Nephron progenitor cell (in vitro differentiated cells): ENCODE results near the gene UBE2H.
A peak's percentile ranks its signal among the peaks of the same experiment; 100 is the strongest.

Experiments
- DNase-seq: peaks from one replicate; pipeline ENCODE4 v3.0.0; 2021
- H3K27ac Mint-ChIP-seq: 2 replicates; pipeline ENCODE4 v1.8.0; 2021; ENCODE audit warnings: mild to moderate bottlenecking, moderate library complexity, mixed read lengths
- H3K27me3 Mint-ChIP-seq: 2 replicates; pipeline ENCODE4 v1.8.0; 2021; ENCODE audit warnings: mild to moderate bottlenecking, low read depth, mixed read lengths; ENCODE audit not compliant: poor library complexity
- H3K36me3 Mint-ChIP-seq: 2 replicates; pipeline ENCODE4 v1.8.0; 2021; ENCODE audit warnings: low read depth, mixed read lengths
- H3K4me1 Mint-ChIP-seq: 2 replicates; pipeline ENCODE4 v1.8.0; 2021; ENCODE audit warnings: mixed read lengths
- H3K4me3 Mint-ChIP-seq: 2 replicates; pipeline ENCODE4 v1.8.0; 2021; ENCODE audit warnings: mild to moderate bottlenecking, moderate library complexity, mixed read lengths
- H3K9me3 Mint-ChIP-seq: 2 replicates; pipeline ENCODE4 v1.8.0; 2021; ENCODE audit warnings: mild to moderate bottlenecking, moderate library complexity, mixed read lengths
- TF ChIP-seq, protein P1 (sequence below): fragments of 200-600 bp; sonication (generic); IDR thresholded peaks from 2 replicates; pipeline ENCODE4 v1.5.0; 2021; ENCODE audit warnings: antibody characterized with exemption

UBE2H gene

DNA sequence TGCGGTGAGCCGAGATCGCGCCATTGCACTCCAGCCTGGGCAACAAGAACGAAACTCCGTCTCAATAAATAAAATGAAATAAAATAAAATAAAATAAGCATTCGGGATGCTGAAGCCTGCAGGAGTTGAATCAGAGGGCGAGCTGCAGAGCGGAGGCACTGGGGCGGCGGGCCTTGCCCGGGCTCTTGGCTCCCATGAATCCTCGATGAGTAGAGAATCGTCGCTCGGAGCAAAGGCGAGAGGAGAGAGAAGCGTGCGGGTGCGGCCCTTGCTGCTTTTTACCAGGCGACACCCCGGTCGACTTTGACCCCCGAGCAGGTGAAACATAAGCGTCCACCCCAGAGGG is 168.3 kb downstream of the UBE2H start:
- Mint-ChIP-seq H3K27ac (no peak overlapping the region), H3K4me1 (peaks cover 60% of the 10 kb centered on the region), H3K4me3 (no peak overlapping the region), H3K36me3 (no peaks in the 10 kb centered on the region), H3K9me3 (peaks cover 3% of the 10 kb centered on the region), H3K27me3 (peaks cover 77% of the 10 kb centered on the region)
- DNase-seq = no peak
- TF ChIP-seq, protein P1, sequence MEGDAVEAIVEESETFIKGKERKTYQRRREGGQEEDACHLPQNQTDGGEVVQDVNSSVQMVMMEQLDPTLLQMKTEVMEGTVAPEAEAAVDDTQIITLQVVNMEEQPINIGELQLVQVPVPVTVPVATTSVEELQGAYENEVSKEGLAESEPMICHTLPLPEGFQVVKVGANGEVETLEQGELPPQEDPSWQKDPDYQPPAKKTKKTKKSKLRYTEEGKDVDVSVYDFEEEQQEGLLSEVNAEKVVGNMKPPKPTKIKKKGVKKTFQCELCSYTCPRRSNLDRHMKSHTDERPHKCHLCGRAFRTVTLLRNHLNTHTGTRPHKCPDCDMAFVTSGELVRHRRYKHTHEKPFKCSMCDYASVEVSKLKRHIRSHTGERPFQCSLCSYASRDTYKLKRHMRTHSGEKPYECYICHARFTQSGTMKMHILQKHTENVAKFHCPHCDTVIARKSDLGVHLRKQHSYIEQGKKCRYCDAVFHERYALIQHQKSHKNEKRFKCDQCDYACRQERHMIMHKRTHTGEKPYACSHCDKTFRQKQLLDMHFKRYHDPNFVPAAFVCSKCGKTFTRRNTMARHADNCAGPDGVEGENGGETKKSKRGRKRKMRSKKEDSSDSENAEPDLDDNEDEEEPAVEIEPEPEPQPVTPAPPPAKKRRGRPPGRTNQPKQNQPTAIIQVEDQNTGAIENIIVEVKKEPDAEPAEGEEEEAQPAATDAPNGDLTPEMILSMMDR = no peak

DNA sequence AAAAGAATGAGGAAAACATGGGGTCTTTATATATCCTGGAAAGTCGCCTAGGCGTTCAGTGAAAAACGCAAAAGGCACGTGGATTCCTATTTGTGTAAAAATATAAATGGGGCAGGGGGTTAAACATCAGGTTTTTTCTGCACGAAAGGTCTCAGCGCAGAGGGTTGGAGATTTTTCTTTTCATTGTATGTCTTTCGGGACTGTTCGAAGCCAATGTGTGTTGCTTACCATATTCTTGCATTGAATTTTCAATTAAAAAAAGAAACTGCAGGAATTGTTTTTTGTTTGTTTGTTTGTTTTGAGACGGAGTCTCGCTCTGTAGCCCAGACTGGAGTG is 169.2 kb downstream of the UBE2H start:
- peaks cover 83% of the 10 kb centered on the region for H3K27me3 Mint-ChIP-seq
- DNase-seq = no peak
- H3K9me3 Mint-ChIP-seq = peaks cover 3% of the 10 kb centered on the region
- H3K4me3 Mint-ChIP-seq = peak overlapping the region; percentile 45
- peaks cover 52% of the 10 kb centered on the region for H3K4me1 Mint-ChIP-seq
- no peaks in the 10 kb centered on the region for H3K36me3 Mint-ChIP-seq
- H3K27ac Mint-ChIP-seq = no peak overlapping the region
- TF ChIP-seq, protein P1 = no peak

DNA sequence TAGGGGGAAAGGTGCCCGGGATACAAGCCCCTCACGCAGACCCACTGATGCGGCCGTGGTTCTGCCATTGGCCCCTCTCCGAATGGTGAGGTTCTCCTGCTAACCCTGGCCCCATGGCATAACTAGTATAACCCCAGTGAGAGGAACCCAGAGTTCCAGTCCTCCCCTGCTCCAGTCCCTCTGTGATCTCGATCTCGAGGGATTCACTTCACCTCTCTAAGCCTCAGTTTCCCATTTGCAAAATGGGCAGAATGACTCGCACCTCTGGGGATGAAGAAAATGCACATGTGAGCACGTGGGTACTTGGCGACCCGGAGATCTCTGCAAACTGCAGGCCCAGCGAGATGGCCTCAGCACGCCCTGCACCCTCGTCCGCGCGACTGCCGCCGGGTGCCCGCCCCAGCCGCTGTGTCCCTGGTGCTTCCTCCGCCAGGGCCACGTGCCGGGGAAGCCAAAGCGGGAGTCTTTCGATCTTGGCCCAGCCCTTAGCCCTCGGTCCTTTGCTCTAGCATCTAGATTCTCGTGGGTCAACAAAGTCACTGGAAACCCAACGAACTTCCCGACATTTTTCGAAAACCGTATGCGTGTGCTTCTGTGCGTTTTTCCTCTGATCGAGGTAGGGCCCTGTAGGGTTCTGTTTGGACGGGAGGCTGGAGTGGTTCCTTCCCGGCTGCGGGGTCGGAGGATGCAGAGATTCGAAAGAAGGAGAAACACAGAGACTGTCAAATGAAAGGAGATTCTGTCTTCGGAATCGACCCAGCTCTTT is 169.8 kb downstream of the UBE2H start:
- no peak for DNase-seq
- Mint-ChIP-seq H3K27ac (no peak overlapping the region), H3K27me3 (peaks cover 89% of the 10 kb centered on the region)

DNA sequence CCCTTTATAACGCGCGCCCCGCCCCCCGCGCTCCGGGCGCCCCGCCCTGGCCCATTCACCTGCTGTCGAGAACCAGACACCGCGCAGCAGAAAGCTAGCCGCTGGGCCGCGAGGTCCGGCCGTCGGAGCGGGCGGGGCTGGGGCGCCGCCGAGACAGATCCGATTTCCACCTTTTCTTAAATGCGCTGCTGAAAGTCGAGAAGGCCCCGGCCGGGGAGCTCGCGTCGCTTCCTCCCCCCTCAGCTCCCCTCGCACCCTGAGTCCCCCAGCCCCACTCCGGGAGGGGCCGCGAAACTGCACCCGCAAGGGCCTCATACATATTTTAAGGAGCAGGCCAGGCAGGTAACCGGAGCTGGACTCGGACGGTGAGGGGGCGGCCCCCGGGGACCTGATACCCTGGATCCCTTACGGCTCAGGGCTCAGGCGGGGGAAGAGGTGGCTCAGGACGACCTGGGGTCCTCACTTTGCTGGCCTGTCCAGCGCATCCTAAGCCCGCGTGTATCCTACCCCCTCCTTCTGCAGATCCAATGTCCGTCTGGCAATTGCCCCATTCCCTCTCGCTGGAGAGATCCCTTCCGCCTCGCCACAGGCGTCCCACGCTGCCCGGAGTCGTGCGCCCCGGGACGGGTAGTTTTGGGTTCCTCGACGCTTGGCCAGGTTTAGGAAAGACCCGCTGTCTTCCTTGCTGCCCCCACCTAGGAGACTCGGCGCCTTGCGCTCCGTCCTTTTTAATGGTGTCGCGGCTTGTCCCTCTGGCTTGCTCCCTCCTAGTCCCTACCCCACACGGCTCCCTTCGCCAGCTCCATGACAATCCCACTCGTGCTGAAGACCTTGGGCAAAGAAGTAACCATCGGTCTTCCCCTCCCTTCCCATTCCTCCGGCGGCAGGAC is 170.6 kb downstream of the UBE2H start:
- Mint-ChIP-seq H3K36me3 (no peaks in the 10 kb centered on the region), H3K4me3 (peak overlapping the region; percentile 66), H3K9me3 (peaks cover 3% of the 10 kb centered on the region), H3K27me3 (peaks cover 89% of the 10 kb centered on the region), H3K4me1 (peaks cover 49% of the 10 kb centered on the region), H3K27ac (no peak overlapping the region)
- TF ChIP-seq, protein P1 = no peak
- peak; percentile 63 for DNase-seq

More for the DNA sequence above, 169.8 kb downstream of the UBE2H start:
- TF ChIP-seq, protein P1 = no peak
- Mint-ChIP-seq H3K4me3 (peak overlapping the region; percentile 66), H3K36me3 (no peaks in the 10 kb centered on the region), H3K9me3 (peaks cover 3% of the 10 kb centered on the region), H3K4me1 (peaks cover 55% of the 10 kb centered on the region)

DNA sequence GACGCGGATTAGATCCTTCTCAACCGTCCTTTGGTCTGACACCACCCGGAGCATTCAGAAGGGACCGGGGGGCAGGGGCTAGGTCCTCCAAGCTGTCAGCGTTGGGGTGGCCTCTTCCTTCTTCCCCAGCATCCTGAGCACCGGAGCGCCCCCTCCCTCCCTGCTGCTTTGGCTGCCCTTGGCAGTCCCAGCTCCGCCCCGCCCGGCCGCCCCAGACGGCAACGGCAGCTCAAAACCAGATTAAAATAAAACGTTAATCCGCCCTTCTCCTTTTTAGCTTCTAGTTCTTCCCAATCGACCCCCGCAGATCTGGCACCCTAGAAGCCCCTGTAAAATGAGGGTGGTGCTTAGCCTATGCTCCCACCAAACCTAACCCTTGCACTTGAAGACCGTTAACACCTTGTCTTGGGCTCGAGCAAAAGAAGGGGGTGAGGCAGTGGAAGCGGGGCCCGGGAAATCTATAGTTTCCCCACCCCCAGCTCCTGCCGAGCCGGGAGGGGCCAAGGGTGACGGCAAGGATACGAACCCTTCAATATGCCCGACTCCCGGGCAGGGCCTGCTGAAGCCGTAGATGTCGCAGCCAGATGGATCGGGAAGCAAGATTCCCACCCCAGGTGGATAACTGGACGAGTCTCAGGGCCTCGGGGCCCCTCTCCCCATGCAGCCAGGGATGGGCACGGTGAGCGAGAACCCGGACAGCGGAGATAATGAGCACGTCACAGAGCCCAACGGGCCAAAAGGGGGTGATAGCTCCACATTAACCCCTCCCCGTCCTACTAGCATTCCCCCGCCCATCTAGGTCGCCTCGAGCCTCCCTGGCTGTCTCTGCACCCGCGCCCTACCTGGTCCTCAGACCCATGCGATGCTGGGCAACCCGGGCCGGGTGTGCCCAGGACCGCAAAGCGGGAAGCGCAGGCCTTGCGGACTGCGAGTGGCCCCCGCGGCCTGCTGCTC is 171.5 kb downstream of the UBE2H start:
- H3K27me3 Mint-ChIP-seq = peaks cover 89% of the 10 kb centered on the region
- no peaks in the 10 kb centered on the region for H3K36me3 Mint-ChIP-seq
- H3K9me3 Mint-ChIP-seq = peaks cover 3% of the 10 kb centered on the region
- no peak for DNase-seq
- peak overlapping the region; percentile 71 for H3K4me3 Mint-ChIP-seq
- peaks cover 40% of the 10 kb centered on the region for H3K4me1 Mint-ChIP-seq
- TF ChIP-seq, protein P1 = no peak
- H3K27ac Mint-ChIP-seq = no peak overlapping the region
